Hepatocyte (in vitro differentiated cells): ENCODE results near the gene KLC4. TPM values are rescaled to one million over a fixed set of nuclear protein-coding genes. Genes with fewer than 3 reads are reported as not detected.

ENCODE experiments used
- DNase-seq: peaks from one replicate; pipeline ENCODE4 v3.0.0-alpha.2; 2016; ENCODE audit warnings: low spot score
- H2AFZ ChIP-seq: fragments of 200-600 bp; sonication (generic); 2 replicates; pipeline ENCODE4 v1.6.0; 2016; ENCODE audit warnings: antibody characterized with exemption, mild to moderate bottlenecking
- H3K27ac ChIP-seq: fragments of 200-600 bp; sonication (generic); 2 replicates; pipeline ENCODE4 v1.5.1; 2016; ENCODE audit warnings: mild to moderate bottlenecking
- H3K27me3 ChIP-seq: fragments of 200-600 bp; sonication (generic); 2 replicates; pipeline ENCODE4 v1.6.1; 2016
- H3K36me3 ChIP-seq: fragments of 200-600 bp; sonication (generic); replicated peaks from 2 replicates; pipeline ENCODE4 v1.5.1; 2016; ENCODE audit warnings: low read depth; ENCODE audit not compliant: insufficient read depth
- H3K4me1 ChIP-seq: fragments of 200-600 bp; sonication (generic); 2 replicates; pipeline ENCODE4 v1.5.1; 2016; ENCODE audit warnings: mild to moderate bottlenecking, moderate library complexity; ENCODE audit not compliant: insufficient read depth
- H3K4me2 ChIP-seq: fragments of 200-600 bp; sonication (generic); 2 replicates; pipeline ENCODE4 v1.6.0; 2016
- H3K4me3 ChIP-seq: fragments of 200-600 bp; sonication (generic); 2 replicates; pipeline ENCODE4 v1.5.1; 2016; ENCODE audit warnings: mild to moderate bottlenecking
- H3K79me2 ChIP-seq: fragments of 200-600 bp; sonication (generic); 2 replicates; pipeline ENCODE4 v1.6.0; 2017; ENCODE audit warnings: mild to moderate bottlenecking
- H3K9me2 ChIP-seq: fragments of 200-600 bp; sonication (generic); replicated peaks from 2 replicates; pipeline ENCODE4 v1.6.0; 2017; ENCODE audit warnings: mild to moderate bottlenecking; ENCODE audit not compliant: insufficient read depth
- H3K9me3 ChIP-seq: fragments of 200-600 bp; sonication (generic); 2 replicates; pipeline ENCODE4 v1.5.1; 2016; ENCODE audit warnings: low read depth, mild to moderate bottlenecking
- H4K20me1 ChIP-seq: fragments of 200-600 bp; sonication (generic); 2 replicates; pipeline ENCODE4 v1.6.0; 2016; ENCODE audit warnings: mild to moderate bottlenecking; ENCODE audit not compliant: insufficient read depth, poor library complexity, severe bottlenecking
- EZH2 ChIP-seq: fragments of 200-600 bp; sonication (generic); IDR thresholded peaks from 2 replicates; pipeline ENCODE4 v1.6.1; 2016; ENCODE audit warnings: antibody characterized with exemption, mild to moderate bottlenecking, borderline replicate concordance
- EZH2phosphoT487 ChIP-seq: fragments of 200-600 bp; sonication (generic); IDR thresholded peaks from one replicate; pipeline ENCODE4 v1.6.1; 2018; ENCODE audit warnings: antibody characterized with exemption, mild to moderate bottlenecking, low read depth, moderate library complexity; ENCODE audit not compliant: unreplicated experiment, severe bottlenecking
- WGBS: methylation state at CpG from one replicate; pipeline ENCODE4 v1.1.6; 2016; ENCODE audit warnings: low lambda C conversion rate; ENCODE audit errors: missing lambda C conversion rate; 5-methylcytosine and 5-hydroxymethylcytosine counted together
- polyA plus RNA-seq: library from polyadenylated mRNA; unstranded; fragments of >200 nt; fragmentation: Nextera tagmentation; extraction: Ambion mirVana; gene quantifications from 2 replicates; pipeline ENCODE4 v1.2.1, GENCODE V29; 2016
- total RNA-seq: library from RNA; depleted of rRNA; stranded (reverse); fragments of >200 nt; gene quantifications from 2 replicates; pipeline ENCODE4 v1.2.3, GENCODE V29; 2014
- TF ChIP-seq, protein P1 (sequence below): fragments of 200-600 bp; sonication (generic); IDR thresholded peaks from 2 replicates; pipeline ENCODE4 v1.5.1; 2016; ENCODE audit warnings: antibody characterized with exemption, mild to moderate bottlenecking; ENCODE audit not compliant: poor library complexity

The KLC4 gene
- total and polyA plus RNA-seq, 2 experiments from 2014 or later: 67.5 to 73.4 TPM

DNA sequence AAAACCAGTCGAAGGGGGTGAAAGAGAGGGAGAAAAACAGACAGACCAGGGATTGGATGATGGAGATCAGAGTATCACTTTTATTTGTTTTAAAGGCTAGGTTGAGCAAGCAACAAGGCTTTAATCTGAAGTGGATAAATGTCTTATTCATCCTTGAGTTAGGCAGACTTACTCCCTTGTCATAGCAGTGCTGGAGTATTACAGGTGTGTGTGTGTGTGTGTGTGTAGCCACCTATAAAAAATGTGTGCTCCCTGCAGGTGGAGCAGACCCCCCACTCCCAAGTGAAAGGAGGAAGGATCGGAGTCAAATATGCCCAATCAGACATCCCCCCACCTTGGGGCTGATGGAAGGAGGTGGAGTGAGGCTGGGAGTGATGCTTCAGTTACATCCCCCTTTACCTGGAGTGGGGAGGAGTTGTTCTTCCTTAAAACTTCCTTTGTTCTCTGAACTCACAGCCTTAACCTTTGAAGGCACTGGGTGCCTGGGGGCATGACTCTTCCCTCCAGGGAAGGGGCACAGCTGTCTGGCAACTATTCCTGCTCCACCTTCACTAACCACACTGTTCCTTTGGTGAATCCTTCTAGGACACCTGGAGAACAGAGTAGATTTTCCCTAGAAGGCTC, 43.9 kb downstream of the KLC4 start:
- H3K4me2 ChIP-seq: no peak overlapping the region
- no peaks in the 10 kb centered on the region for H3K27me3 ChIP-seq
- TF ChIP-seq EZH2 (no peak), EZH2phosphoT487 (no peak)
- TF ChIP-seq, protein P1, sequence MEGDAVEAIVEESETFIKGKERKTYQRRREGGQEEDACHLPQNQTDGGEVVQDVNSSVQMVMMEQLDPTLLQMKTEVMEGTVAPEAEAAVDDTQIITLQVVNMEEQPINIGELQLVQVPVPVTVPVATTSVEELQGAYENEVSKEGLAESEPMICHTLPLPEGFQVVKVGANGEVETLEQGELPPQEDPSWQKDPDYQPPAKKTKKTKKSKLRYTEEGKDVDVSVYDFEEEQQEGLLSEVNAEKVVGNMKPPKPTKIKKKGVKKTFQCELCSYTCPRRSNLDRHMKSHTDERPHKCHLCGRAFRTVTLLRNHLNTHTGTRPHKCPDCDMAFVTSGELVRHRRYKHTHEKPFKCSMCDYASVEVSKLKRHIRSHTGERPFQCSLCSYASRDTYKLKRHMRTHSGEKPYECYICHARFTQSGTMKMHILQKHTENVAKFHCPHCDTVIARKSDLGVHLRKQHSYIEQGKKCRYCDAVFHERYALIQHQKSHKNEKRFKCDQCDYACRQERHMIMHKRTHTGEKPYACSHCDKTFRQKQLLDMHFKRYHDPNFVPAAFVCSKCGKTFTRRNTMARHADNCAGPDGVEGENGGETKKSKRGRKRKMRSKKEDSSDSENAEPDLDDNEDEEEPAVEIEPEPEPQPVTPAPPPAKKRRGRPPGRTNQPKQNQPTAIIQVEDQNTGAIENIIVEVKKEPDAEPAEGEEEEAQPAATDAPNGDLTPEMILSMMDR: no peak

GRCh38 chr6:43105538-43106222, 46.2 kb downstream of the KLC4 start:
- Histone ChIP-seq H3K4me3 (no peak overlapping the region), H3K4me1 (no peaks in the 10 kb centered on the region), H3K4me2 (no peak overlapping the region), H2AFZ (no peak overlapping the region), H3K9me3 (no peaks in the 10 kb centered on the region), H3K27ac (no peak overlapping the region), H3K27me3 (no peaks in the 10 kb centered on the region), H3K79me2 (peaks cover 96% of the 10 kb centered on the region), H3K9me2 (no peaks in the 10 kb centered on the region), H4K20me1 (peaks cover 3% of the 10 kb centered on the region), H3K36me3 (no peaks in the 10 kb centered on the region)
- TF ChIP-seq, protein P1: no peak
- TF ChIP-seq EZH2: no peak
- no peak for TF ChIP-seq EZH2phosphoT487
- 95% methylated on average over 9 of the region's 9 CpGs for WGBS
- no peak for DNase-seq

More for the DNA sequence above, 43.9 kb downstream of the KLC4 start:
- no peak overlapping the region for H3K4me3 ChIP-seq
- no peaks in the 10 kb centered on the region for H3K9me3 ChIP-seq
- no peak overlapping the region for H2AFZ ChIP-seq
- H3K36me3 ChIP-seq: no peaks in the 10 kb centered on the region
- peaks cover 95% of the 10 kb centered on the region for H3K79me2 ChIP-seq
- H3K27ac ChIP-seq: no peak overlapping the region
- DNase-seq: no peak
- no peaks in the 10 kb centered on the region for H3K4me1 ChIP-seq
- no peaks in the 10 kb centered on the region for H4K20me1 ChIP-seq
- no peaks in the 10 kb centered on the region for H3K9me2 ChIP-seq
- WGBS: 77% methylated on average over 2 of the region's 2 CpGs

GRCh38 chr6:43107344-43108062, 48.1 kb downstream of the KLC4 start:
- TF ChIP-seq, protein P1: no peak
- TF ChIP-seq EZH2phosphoT487: no peak
- TF ChIP-seq EZH2: no peak
- DNase-seq: no peak
- WGBS: 89% methylated on average over 12 of the region's 12 CpGs
- no peaks in the 10 kb centered on the region for H3K9me2 ChIP-seq
- no peaks in the 10 kb centered on the region for H3K4me1 ChIP-seq
- no peaks in the 10 kb centered on the region for H3K27me3 ChIP-seq
- no peak overlapping the region for H3K4me3 ChIP-seq
- no peak overlapping the region for H2AFZ ChIP-seq
- H3K4me2 ChIP-seq: no peak overlapping the region
- peaks cover 3% of the 10 kb centered on the region for H4K20me1 ChIP-seq
- H3K9me3 ChIP-seq: no peaks in the 10 kb centered on the region
- H3K79me2 ChIP-seq: peaks cover 96% of the 10 kb centered on the region
- H3K36me3 ChIP-seq: no peaks in the 10 kb centered on the region
- H3K27ac ChIP-seq: no peak overlapping the region
